ENCODE measurements around the gene SLC30A7.

GRCh38 chr1:100875228-100875627 lies 20.7 kb upstream of the SLC30A7 start:
- no peak for TF ChIP-seq ZNF138 (CRISPR knock-in tag; conservative IDR thresholded peaks at IDR 0.05)
- TF ChIP-seq NFE2L1 (CRISPR knock-in tag; IDR thresholded peaks at IDR 0.05), result no peak
- TF ChIP-seq NR2C2 (CRISPR knock-in tag; IDR thresholded peaks at IDR 0.05), result no peak
- no peak for TF ChIP-seq CTCF (IDR thresholded peaks at IDR 0.05)
- no peak for TF ChIP-seq JUN (CRISPR knock-in tag; IDR thresholded peaks at IDR 0.05)
- TF ChIP-seq ZNF317 (CRISPR knock-in tag; IDR thresholded peaks at IDR 0.05; ENCODE audit: borderline replicate concordance, low read depth), result no peak
- TF ChIP-seq, protein P1, sequence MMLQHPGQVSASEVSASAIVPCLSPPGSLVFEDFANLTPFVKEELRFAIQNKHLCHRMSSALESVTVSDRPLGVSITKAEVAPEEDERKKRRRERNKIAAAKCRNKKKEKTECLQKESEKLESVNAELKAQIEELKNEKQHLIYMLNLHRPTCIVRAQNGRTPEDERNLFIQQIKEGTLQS (CRISPR knock-in tag; conservative IDR thresholded peaks at IDR 0.05), result no peak
- TF ChIP-seq ZNF219 (CRISPR knock-in tag; IDR thresholded peaks at IDR 0.05; ENCODE audit: borderline replicate concordance), result no peak
- no peak for TF ChIP-seq TCF7 (CRISPR knock-in tag; IDR thresholded peaks at IDR 0.05; ENCODE audit: low read depth)
- TF ChIP-seq, protein P2, sequence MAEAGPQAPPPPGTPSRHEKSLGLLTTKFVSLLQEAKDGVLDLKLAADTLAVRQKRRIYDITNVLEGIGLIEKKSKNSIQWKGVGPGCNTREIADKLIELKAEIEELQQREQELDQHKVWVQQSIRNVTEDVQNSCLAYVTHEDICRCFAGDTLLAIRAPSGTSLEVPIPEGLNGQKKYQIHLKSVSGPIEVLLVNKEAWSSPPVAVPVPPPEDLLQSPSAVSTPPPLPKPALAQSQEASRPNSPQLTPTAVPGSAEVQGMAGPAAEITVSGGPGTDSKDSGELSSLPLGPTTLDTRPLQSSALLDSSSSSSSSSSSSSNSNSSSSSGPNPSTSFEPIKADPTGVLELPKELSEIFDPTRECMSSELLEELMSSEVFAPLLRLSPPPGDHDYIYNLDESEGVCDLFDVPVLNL (CRISPR knock-in tag; IDR thresholded peaks at IDR 0.05; ENCODE audit: borderline replicate concordance, low read depth), result no peak
- no peak for TF ChIP-seq MAX (CRISPR knock-in tag; IDR thresholded peaks at IDR 0.05)
- TF ChIP-seq SMAD3 (CRISPR knock-in tag; IDR thresholded peaks at IDR 0.05; ENCODE audit: borderline replicate concordance), result no peak
- TF ChIP-seq KAT7 (CRISPR knock-in tag; IDR thresholded peaks at IDR 0.05; ENCODE audit: borderline replicate concordance), result no peak
